ENCODE results near the gene BRD1.

The BRD1 gene

DNA sequence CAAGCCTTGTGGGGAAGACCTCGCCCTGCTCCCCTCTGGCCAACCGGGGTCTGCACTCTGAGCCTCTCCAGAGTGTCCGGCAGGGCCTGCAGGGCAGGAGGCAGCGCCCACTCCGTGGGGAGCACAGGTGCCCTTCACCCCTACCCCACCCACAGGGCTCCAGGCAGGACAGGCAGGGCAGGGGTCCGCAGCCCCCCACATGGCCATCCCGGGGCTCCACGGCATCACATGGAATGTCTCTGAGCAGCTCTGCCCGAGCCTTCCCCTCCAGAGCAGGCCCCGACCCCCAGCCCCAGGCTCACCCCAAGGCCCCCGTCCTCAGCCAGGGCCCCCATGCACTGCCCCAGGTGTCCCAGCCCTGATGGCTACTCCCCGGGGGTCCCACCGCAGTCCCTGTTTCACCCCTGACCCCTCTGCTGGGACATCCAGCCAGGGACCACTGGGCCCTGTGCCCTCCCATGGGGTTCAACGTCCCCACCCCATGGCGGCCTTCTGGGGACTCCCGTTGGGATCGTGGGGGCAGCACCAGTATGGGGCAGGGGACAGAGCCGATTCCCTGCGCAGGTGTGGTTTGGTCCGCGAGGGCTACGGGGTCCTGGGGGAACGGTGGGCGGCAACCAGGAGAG, 77.7 kb downstream of the BRD1 start:
- no peak for DNase-seq

DNA sequence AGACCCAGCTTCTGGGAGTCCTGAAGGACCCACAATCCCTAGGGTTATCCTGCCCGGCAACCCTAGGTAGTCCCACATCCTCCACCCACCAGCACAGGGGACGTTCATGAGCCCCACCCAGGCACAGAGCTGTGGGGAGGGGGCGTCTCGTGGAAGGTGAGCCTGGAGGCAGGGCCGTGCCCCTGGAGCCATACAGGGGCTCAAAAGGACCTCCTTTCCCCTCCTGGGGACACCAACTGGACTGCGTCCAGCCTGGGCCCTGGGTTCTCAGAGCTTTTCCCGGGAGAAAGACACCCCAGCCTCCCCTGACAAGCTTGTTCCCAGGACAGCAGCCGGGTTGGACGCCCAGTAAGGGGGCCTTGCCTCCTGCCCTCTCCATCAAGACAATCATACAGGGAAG, 78.4 kb downstream of the BRD1 start:
- DNase-seq, result no peak

DNA sequence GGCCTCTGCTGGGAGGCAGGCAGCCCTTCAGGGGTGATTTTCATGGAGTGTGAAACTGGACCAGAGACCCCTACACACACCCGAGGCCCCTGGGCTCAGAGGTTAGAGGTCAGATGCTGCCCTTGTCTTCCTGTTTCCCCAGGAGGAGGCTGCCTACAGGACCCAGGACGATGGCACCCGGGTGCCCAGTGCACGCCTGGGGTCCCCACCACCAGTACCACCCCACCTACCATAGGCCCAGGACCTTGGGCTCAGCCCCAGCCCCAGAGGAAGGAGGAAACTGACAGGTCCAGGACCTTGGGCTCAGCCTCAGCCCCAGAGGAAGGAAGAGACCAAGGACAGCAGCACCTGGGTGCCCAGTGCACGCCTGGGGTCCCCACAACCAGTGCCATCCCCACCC, 79.2 kb downstream of the BRD1 start:
- no peak for DNase-seq

DNA sequence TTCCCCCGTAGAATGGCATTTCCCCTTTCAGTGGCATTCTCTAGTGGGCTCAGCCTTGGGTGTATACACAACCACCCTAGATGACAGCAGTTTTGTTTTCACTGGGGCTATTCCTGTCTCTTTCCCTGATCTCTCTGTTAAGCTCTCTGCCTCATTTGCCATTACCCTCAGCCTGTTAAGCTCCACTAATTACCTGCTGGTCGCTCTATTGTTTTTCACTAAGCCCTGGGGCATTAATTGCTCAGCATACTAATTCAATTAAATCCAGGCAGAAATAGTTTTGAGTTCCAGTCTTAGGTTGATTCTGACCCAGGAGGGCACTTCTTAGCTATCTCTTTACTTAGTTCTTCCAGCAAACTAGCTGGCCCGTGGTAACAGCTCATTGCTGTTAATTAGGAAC, 80.0 kb downstream of the BRD1 start:
- DNase-seq, result no peak

DNA sequence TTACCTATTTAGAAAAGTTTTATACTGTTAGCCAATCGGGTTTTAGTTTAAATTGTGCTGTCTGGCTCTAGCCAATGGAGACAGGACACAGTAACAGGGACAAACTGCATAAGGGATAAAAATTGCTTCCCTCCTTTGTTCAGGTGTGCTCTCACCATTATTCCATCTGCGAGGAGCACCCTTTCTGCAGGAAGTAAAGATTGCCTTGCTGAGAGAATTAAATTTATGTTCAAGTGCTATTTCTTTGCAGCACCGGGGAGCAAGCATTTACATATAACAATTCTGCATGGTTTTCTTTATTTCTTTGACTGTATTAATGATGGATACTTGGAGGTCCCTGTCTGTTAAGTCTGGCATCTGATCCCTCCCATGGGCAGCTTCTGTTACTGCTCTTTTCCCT, 80.5 kb downstream of the BRD1 start:
- DNase-seq, result no peak

DNA sequence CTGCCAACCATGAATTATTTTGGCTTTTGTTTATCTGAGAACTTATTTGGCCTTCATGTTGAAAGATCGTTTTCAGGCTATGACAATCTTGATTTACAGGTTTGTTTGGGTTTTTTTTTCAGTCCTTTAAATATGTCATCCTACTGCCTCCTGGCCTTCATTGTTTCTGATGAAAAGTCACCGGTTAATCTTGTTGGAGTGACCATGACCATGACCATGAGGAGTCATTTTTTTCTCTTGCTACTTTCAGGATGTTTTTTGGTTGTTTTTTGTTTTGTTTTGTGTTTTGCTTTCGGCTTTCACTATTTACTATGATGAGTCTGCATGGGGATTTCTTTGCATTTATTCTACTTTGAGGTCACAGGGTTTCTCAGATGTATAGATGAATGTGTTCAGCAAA, 81.6 kb downstream of the BRD1 start:
- DNase-seq, result no peak

DNA sequence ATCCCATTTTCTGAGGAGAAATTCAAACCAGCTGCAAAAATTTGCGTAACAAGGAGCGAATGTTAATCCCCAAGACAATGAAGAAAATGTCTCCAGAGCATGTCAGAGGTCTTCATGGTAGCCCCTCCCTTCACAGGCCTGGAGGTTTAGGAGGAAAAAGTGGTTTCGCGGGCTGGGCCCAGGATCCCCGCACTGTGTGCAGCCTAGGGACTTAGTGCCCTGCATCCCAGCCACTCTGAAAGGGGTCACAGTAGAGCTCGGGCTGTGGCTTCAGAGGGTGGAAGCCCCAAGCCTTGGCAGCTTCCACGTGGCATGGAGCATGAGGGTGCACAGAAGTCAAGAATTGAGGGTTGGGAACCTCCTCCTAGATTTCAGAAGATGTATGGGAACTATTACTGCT, 87.4 kb downstream of the BRD1 start:
- no peak for DNase-seq

DNA sequence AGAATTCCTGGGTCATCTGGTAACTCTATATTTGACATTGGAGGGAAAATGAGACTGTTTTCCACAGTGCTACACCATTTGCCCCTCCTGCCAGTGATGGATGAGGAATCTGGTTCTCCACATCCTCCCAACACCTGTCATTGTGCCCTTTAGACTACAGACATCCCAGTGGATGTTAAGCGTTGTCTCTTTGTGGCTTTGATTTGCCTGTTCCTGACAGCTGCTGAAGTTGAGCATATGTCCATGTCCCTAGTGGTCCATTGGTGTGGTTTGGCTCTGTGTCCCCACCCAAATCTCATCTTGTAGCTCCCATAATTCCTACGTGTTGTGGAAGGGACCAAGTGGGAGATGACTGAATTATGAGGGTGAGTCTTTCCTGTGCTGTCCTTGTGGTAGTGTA, 88.5 kb downstream of the BRD1 start:
- DNase-seq, result no peak

DNA sequence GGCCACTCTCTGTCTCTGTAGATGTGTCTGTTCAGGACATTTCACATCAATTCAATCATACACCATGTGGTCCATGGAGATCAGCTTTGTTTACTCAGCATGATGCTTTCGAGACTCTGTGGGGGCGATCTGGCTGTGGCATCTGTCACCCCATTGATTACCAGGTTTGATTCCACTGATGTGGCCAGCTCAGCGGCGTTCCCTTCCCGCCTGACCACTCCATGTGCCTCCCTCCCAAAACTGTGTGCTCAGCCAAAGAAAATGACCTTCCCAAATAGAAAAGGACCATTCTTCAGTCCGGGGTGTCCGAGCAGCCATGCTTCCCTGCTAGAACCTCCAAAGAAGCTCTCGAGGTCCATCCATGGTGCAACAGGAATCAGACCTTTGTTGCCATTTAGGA, 89.1 kb downstream of the BRD1 start:
- DNase-seq, result no peak

DNA sequence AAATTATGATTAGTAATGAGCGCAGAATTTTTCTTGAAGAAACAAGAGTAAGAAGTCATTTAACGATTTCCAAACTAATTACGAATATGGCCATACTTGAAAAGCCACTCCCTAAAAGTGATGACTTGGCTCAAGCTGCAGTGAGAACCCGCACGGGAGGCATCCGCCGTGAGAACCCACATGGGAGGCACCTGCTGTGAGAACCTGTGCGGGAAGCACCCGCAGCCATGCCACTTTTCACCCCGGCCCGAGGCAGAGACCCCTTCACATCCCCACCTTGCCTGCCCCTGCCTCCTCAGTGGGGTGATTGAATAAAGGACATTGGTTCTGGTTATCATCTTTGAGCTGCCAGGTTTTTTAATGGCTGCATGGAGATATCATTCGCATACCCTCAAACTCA, 89.7 kb downstream of the BRD1 start:
- DNase-seq, result no peak

DNA sequence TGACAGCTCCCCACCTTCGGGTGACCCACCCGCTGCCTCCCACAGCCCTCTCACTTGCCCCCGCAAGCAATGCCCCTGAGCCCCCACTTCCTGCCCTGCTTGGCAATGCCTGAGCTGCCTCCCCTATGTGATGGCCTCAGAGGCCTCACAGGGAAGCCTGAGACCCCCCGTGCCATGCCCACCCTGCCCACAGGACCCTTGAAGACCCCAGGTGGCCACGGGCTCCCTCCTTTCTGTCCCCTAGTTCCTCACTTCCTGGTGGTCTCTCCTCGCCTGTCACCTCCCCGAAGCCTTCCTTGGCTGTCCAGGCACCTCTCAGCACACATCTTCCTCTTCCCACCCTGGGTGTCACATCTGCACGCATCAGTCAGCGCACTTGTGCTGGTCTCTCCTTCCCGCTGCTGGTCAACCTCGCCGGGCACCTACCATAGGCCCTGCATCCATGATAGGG, 90.5 kb downstream of the BRD1 start:
- DNase-seq, result no peak

DNA sequence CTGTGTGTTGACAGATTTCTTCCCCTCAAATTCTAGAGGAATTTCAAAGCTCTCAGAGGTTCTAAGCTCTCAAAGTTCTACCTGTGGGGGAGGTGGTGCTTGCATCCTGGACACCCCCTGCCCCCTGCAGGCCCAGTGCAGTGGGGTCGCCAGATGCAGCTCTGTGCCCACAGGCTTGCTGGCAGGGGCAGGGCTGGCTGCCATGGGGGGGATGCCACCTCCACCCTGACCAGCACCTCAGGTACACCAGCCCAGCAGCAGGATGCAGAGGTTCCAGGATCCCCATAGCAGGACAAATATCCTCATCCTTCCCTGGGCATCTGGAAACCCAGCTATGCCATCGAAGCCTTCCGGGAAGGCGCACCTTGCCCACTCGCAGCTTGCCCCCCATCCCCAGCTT, 91.1 kb downstream of the BRD1 start:
- DNase-seq, result no peak

DNA sequence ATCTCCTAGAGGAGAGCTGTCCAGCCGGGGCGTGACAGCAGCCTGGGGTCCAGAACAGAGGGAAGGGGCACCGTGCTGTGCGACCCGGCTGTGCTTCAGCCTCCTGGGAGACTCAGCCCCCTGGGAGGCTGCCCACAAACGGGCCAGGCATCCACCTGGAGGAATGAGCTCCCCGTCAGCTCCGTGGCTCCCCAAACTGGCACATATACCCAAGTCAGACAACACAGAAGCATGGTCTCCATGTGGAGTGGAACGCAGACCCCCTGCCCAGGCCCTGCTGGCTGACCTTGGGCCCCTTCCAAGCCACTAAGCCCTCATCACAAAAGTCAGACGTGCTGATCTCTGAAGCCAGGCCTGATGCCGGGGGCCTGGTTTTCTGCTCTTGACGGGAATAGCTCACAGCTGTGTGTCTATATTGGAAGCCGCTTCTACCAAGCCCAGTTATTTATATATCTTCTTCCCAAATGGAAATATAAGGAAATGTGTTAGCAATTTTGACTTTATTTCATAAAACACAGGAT, 91.7 kb downstream of the BRD1 start:
- peak in 1 of 2 donors; percentile 0 for DNase-seq

DNA sequence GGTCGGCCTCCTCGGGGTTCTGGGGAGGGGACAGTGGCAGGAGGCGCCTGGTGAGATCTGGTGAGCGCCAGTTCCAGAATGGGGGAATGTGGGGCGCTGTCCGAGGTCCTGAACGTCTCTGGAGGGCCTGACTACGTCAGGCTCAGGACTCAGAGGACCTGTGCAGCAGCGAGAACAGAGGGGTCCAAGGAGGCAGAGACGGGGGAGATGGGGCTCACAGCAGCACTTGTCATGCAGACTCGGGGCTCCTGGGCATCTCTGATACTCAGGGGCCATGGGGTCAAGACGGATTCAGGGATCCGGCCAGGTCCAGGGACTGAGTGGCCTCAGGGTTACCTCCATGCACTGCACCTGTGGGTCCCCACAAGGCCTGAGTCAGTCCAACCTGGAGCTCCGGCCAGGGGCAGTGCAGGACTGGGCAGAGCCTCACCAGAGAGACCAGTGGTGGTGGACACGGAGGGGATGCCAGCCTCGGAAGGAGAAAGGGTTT, 92.2 kb downstream of the BRD1 start:
- DNase-seq, result no peak

DNA sequence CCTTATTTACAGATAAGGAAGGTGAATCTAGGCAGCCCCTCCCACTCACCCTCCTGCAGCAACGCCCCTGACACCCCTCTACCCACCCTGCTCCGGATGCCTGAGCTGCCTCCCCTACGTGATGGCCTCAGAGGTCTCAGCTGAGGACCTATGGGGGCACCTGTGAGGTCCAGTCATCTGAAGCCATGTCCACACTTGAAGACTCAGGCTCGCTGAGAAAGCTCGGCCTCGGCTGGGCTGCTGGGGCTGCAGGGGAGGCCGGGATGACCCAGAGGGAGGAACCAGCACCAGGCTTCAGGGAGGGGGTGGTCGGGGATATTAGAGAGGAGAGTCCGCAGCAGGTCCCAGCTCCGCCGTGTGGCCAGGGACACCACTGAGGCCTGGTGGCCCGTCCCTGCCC, 92.8 kb downstream of the BRD1 start:
- DNase-seq, result no peak

DNA sequence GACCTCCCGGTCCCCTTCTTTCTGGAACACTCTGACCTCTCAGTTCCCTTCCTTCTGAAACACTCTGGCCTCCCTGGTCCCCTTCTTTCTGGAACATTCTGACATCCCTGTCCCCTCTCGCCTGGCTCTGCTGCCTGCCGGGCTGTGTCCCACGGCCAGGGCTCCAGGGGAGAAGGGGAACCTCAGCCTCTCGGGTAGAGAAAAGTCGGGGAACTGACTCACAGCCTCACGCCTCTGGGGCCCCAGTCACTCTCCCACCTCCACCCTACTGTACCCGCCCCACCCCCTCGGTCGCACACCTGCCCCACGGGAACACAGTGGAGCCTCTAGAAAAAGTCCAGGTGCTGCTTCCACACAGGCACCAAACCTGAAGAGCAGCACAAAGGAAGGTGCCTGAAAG, 93.3 kb downstream of the BRD1 start:
- DNase-seq, result no peak

DNA sequence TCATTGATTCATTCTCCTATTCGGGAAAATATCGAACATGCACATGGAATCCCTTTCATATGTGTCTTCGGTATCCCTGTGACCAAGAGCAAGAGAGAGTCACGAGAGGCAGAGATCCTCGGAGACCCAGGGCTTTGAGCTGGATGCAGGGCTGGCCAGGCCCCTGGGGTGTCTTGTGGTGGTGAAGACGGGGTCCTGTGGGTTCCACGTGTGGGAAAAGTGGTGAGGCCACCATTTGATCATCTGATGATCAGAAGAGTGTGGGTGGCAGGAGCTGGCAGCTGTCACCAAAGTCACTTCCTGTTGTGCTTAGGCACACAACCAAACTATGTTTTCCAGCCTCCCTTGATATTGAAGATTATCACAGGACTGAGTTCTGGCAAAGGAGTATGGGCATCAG, 94.0 kb downstream of the BRD1 start:
- DNase-seq, result no peak

DNA sequence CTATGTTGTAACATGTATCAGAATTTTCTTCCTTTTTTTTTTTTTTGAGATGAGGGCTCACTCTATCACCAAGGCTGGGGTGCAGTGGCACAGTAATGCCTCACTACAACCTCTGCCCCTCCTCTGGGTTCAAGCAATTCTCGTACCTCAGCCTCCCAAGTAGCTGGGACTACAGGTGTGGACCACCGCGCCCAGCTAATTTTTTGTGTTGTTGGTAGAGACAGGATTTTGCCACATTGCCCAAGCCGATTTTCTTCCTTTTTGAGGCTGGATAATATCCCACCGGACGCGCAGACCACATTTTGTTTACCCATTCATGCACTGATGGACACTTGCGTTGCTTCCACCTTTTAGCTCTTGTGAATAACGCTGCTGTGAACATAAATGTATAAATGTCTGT, 97.0 kb downstream of the BRD1 start:
- DNase-seq, result no peak

DNA sequence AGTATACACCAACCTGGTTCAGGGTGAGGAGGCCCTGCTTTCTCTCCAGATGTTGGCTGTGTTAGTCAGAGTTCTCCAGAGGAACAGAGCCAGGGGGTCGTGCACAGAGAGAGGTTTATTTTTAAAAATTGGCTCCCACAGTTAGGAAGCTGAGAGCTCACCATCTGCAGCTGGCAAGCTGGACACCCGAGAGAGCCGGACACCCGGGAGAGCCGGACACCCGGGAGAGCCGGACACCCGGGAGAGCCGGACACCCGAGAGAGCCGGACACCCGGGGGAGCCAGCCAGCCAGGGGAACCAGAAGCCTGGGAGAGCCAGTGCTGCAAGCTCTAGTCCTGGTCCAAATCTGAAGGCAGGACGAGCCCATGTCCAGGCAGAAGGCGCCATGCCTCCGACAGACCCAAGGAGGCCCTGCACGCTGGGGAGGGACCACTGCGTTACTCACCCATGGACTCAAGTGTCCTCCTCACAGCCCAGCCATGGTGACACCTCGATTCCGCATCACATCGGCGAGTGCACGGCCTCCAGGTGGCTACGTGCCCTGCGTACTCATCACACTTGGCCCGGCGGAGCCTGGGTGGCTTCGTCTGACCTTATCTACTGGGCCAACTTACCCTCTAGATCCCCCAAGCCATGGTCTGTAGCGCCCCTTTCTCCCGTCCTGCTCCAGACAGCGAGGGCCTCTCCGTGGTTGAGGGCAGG, 99.0 kb downstream of the BRD1 start:
- DNase-seq, result no peak

DNA sequence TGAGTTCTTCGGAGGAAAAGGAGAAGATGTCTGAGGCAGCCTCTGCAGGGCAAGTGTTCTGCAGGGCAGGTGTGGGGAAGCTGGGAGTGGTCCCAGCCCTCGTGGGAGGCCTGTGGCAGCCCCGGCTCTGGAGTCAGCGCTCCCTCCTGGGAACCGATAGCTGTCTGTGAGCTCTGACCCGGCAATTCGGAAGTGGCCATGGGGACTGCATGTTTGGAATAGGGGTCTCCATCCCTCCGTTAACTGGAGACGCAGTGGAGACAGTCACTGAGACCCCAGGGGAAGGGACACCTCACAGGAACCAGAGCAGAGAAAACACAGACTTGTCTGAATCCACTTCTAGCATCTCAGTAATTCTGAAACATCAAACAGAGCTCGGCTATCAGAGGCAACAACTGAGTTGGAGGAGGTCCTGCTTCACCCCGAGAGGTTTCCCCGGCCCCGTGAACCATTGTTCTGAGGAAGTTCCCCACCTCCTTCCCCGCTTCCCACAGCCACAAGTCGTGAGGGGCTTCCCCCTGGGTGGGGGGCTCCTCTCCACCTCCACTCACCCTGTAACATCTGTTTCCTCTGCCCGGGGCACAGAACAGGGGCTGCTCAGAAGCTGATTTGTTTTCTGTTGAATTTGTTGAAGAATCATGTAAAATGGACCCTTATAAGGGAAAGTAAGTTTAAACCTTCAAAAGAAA, 99.6 kb downstream of the BRD1 start:
- no peak for DNase-seq

DNA sequence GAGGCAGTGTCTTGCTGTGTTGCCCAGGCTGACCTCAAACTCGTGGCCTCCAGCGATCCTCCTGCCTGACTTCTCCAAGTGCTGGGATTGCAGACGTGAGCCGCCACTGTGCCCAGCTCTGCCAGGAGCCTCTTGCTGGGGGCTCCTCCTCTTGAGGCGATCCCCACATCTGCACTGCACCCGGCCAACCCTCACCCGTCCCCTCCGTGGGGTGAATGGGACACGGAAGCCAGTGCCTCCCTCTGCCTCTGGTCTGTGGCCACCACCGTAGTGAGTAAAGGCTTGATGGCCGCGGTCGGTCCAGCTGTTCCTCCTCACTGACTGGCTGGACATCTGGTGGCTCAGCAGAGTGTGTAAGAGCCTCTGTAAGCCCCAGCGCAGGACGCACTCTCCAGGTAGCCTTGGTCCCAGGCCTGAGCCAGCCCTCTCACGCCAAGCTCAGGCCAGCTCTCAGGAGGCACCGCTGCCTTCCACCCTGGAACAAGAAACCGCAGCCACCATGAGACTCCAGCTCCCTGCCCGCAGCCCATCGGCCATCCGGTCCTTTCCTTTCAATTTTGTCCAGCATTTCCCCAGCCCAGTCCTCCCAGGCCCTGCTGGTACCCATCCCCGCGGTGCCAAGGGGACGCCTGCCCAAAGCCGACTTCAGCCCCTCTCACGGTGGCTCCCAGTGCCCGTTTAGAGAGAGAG, 100.3 kb downstream of the BRD1 start:
- DNase-seq, result no peak

DNA sequence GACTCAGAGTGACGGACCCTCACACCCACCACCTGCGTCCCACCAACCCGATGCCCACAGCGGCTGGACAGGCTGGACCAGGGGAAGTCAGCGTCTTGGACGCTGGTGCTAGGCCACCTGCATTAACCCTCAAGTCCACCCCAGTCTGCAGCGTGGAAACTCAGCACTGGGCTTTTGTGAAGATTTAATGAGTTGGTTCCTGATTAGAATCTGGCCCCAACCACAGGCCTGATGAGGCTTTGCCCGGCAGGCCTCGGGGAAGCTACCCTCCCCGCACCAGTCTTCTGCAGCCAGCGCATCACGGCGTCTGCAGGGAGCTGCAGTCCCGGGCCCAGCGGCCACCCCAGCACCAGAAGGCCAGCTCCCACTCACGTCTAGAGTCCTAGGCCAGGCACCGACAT, 101.0 kb downstream of the BRD1 start:
- no peak for DNase-seq

DNA sequence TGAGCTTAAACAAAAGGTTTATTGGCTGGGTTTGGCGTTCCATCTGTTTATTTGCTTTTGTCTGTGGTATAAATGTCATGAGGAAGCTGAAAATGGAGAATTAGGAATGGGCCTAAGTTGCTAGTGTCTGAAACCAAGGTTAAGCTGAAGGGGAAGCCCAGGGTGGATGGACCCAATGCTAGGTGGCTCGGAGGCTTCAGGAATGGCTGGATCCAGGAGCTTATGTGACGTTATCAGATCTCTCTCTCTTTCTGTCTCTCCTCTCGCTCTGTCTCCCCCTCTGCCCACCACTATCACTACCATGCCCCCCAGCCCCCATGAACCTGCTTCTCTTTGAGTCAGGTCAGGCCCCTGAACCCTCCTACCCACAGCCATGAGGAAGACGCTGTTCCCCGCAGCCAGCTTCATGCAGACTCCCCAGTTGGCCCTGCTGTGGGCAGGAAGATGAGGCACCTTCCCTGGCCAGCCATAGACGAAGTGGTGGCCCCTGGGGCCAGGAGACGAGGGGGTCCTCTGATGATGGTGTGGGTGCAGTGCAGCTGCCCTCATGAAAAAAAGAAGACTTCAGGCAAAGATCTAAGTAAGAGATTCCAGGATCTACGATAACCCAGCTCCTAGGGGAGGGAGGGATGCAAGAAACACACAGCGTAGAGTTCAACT, 101.5 kb downstream of the BRD1 start:
- no peak for DNase-seq
